ENCODE measurements around the gene CEP162.

DNA sequence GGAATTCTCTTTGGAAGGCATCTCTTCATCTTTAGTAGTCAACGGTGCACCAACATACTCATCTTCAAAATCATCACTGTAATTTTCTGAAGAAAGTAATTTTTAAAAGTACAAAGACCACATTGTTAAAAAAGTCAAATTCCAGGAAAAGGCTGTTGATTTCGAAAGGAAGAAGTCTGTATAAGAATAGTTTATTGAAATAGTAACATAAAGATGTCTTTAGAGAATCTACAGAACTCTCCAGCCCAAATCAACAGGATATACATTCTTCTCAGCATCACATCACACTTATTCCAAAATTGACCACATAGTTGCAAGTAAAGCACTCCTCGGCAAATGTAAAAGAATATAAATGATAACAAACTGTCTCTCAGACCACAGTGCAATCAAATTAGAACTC, 23.4 kb downstream of the CEP162 start:
- no peak for TF ChIP-seq POLR2A (IDR thresholded peaks at IDR 0.05)
- TF ChIP-seq, protein P1, sequence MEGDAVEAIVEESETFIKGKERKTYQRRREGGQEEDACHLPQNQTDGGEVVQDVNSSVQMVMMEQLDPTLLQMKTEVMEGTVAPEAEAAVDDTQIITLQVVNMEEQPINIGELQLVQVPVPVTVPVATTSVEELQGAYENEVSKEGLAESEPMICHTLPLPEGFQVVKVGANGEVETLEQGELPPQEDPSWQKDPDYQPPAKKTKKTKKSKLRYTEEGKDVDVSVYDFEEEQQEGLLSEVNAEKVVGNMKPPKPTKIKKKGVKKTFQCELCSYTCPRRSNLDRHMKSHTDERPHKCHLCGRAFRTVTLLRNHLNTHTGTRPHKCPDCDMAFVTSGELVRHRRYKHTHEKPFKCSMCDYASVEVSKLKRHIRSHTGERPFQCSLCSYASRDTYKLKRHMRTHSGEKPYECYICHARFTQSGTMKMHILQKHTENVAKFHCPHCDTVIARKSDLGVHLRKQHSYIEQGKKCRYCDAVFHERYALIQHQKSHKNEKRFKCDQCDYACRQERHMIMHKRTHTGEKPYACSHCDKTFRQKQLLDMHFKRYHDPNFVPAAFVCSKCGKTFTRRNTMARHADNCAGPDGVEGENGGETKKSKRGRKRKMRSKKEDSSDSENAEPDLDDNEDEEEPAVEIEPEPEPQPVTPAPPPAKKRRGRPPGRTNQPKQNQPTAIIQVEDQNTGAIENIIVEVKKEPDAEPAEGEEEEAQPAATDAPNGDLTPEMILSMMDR (IDR thresholded peaks at IDR 0.05), result no peak

All from thyroid gland (tissue), 4 donors.